Activated gamma-delta T cell treated with anti-CD3 and anti-CD28 coated beads, Interleukin-2, amount 50 U/mL, for 16 hours (primary cell): ENCODE data around the gene C4orf50.

Experiments used
- DNase-seq: peaks from one replicate; pipeline ENCODE4 v3.0.0-alpha.2; 2020; ENCODE audit warnings: low read depth

The C4orf50 gene

GRCh38 chr4:5992171-5992827 lies 25.9 kb downstream of the C4orf50 start:
- no peak for DNase-seq

- DNase-seq = no peak
Observed at GRCh38 chr4:5991405-5991804, 26.8 kb downstream of the C4orf50 start.

GRCh38 chr4:5990446-5991160 lies 27.6 kb downstream of the C4orf50 start:
- DNase-seq = no peak

GRCh38 chr4:5989236-5990225 lies 28.7 kb downstream of the C4orf50 start:
- DNase-seq = no peak

DNA sequence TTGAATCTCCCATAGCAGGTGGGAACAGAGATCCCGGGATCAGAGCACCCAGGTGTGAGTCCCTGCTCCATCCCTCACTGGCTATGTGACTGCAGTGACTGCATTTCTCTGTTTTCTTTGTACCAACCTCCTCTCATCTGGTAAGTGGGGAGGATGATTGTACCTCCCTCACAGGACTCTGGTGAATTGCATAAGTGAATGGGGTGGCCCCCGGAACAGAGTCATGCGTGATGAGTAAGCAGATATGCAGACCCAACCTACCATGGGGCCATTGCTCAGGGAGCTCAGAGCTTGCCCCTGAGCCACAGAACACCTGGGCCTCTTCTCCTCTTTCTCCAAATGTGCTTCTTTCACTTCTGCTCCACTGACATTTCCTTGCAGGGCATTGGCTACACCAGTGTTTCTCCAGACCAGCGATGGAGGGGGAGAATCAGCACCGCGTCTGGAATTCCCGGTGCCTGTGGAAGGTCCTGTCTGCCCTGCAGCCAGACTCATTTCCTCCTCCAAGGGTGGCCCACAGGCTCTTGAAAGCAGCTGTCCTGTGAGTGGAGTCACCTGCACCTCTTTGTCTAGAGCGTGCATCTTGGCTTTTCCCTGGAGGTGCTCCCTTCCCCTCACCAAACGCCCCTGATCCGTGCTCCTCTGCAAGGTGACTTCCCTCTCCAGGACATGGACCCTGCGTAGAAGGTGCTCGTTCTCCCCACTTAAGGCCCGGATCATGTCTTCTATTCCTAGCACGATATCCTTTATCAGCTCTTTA lies 30.0 kb downstream of the C4orf50 start:
- no peak for DNase-seq

GRCh38 chr4:5984843-5985242 lies 33.4 kb downstream of the C4orf50 start:
- DNase-seq = no peak

GRCh38 chr4:5982156-5982973 lies 35.9 kb downstream of the C4orf50 start:
- no peak for DNase-seq

- no peak for DNase-seq
Observed at GRCh38 chr4:5980436-5981155, 37.6 kb downstream of the C4orf50 start.

DNA sequence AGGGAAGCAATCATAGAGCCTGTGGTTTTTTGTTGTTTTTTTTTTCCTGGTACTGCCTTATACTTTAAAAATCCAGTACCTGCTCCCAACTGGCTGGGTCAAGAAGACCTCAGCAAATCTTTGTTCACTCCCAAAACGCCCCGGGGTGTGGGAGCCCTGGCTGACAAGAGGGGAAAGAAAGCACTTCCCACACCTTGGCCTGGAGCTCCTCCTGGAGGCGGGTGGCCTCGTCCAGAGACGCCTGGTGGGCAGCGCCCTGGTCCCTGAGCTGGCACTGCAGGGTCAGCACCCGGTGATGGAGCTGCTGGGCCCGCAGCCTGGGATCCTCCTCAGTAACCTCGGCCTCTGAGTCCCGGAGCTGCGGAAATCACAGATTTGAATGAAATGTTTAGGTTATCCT lies 38.2 kb downstream of the C4orf50 start:
- no peak for DNase-seq

DNA sequence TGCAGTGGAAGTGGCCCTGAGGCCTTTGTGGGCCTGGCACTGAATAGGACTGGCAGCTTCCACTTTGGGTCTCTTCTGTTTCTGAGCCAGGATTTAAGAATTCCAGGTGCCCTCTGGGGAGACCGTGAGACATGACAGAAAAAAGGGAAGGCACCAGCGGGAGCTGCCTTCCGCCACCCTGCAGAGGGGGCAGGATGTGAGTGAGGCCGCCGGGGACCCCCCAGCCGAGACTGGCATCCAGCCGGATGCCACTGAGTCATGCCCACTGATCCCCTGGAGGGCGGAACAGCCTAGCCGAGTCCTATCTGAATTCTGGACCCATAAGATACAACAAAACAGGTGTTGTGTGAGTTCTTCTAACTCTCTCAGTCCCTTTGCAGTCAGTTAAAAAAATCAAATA lies 41.3 kb downstream of the C4orf50 start:
- DNase-seq = no peak

DNA sequence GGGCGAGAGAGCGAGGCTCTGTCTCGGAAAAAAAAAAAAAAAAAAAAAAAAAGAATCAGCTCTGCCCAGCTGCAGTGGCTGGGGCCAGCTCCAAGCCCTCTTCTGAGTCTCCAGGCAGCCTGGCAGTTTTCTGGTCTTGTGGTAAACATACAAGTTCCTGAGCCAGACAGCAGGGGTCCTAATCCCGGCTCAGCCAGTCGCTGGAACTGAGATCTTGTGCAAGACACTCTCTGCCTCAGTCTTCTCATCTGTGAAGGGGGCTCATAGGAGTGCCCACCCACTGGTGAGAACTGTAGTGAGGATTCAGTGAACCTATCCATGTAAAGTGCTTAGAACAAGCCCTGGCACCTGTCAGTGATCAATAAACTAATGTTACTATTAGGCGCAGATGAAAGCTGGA lies 41.8 kb downstream of the C4orf50 start:
- DNase-seq = no peak

DNA sequence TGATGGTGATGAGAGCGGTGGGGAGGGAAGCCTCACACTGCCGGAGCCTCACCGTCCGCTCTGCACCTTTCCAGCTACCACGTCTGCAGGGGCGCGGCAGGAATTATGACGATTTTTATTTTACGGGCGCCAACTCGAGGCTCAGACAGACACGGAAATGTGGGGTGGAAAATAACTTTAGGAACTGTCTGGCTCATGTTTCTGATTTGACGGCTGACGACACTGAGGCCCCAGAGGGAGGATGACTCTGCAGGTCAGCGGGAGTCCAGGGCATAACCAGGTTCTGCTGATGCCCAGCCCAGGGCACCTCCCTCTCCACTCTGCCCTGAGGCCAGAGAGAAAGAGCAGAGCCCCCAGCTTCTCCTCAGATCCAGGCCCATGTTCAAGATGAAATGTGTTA lies 43.9 kb downstream of the C4orf50 start:
- no peak for DNase-seq

DNA sequence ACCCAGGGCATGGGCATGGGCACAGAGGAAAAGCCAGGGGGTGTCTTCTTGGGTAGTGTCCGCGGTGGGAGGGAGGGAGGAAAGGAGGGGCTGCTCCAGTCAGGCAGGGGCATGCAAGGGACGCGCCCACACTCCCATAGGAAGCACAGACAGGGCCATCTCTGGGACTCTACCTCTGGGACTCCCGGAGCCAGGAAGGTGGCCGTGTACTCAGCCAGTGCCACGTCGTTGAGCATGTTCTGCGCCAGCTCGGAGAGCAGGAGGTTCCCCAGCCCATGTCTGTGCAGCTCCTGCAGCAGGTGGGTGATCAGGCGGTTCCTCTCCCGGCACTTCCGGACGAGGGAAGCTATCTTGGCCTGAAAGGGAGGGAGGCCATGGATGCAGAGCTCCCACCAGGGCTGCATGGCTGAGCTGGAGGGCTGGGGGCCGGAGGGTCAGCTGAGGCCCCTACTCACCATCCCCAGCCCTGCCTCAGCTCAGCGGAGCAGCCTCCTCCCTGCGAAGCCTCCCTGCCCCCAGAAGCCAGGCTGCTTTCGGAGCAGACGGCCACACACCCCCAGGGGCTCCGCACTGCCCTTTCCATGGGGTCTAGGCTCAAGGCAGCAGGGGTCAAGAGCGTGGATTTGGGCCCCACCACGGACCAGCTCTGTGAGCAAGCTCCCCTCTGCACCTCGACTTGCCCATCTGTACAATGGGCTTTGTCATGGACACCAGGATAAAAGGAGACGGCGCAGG lies 44.6 kb downstream of the C4orf50 start:
- no peak for DNase-seq

DNA sequence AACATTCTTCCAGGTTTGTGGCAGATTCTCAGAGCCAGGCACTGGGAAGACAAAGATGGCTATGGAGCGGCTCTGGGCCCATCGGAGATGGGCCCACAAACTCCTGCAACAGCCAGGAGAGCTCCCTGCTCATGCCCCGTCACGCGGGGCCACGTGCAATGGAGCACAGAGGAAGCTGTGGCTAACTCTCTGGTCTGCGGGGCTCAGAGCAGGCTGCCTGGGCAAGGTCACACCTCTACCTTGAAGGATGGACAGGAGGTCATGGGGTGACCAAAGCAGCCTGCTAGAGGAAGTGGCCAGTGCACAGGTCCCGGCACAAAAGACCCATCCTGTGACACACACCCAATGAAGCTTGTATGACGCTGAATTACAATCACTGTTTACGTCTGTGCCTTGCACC lies 45.2 kb downstream of the C4orf50 start:
- DNase-seq = no peak

GRCh38 chr4:5972571-5972970 lies 45.7 kb downstream of the C4orf50 start:
- no peak for DNase-seq

GRCh38 chr4:5971078-5971450 lies 47.2 kb downstream of the C4orf50 start:
- DNase-seq = no peak

- no peak for DNase-seq
Observed at GRCh38 chr4:5970381-5971077, 47.7 kb downstream of the C4orf50 start.

DNA sequence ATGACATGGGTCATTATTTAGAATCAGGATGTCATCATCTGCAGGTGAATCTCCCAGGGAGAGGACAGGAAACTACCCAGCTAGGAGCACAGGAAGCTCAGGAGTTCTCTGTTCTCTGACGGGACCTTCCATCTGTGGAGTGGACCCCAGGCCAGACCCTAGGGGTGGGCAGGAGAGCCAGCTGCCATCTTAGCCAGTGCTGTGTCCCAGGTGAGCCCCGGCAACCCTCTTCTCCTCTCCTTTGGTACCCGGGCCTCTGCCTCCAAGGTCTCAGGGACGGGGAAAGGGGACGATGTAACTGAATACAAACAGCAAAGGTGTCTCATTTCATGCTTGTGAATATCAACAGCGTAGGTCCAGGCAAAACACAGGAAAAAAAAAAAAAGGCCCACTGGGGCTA lies 48.5 kb downstream of the C4orf50 start:
- DNase-seq = no peak

DNA sequence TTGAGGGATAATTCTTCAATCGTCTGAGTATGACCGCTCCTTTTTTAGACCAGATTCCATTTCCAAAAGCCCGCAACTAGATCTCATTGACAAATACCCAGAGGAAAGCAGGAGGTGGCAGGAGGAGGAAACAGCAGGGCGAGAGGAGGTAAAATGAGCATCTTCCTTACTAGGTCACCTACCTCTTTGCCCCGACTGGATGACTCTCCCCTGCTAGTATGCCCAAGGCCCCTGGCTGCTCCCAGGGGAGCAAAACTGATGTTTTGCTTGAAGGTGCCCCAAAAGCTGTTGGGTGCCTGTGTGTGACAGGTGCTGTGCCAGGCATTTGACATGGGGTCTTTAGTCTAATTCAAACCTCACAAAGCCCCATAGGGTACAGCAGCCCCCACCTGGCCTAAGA lies 48.9 kb downstream of the C4orf50 start:
- DNase-seq = no peak
